IPS-NIHi11 (cell line): ENCODE data around the gene DENND6A.
"Not testable (repeated sequence)": the region's sequence is repeated elsewhere in the genome, so short reads cannot be mapped to it uniquely, and the experiment has no call there.

Experiments
- DNase-seq: peaks from one replicate; pipeline ENCODE4 v3.0.0; 2012; ENCODE audit warnings: mixed read lengths, low spot score

The DENND6A gene

GRCh38 chr3:57692396-57693147, at the start of gene DENND6A:
Gene DENND6A (minus strand): TSS chr3:57693077. CDS start chr3:57693018, 59 bp downstream.
- peak; percentile 98 for DNase-seq

GRCh38 chr3:57740027-57740426, 47.1 kb upstream of the DENND6A start:
- no peak for DNase-seq

GRCh38 chr3:57738391-57738790, 45.5 kb upstream of the DENND6A start:
- no peak for DNase-seq

- no peak for DNase-seq
Measured at GRCh38 chr3:57737840-57738239, 45.0 kb upstream of the DENND6A start.

GRCh38 chr3:57735405-57735804, 42.5 kb upstream of the DENND6A start:
- DNase-seq, result no peak

- DNase-seq, result no peak
Measured at GRCh38 chr3:57733790-57734189, 40.9 kb upstream of the DENND6A start.

GRCh38 chr3:57731311-57731710, 38.4 kb upstream of the DENND6A start:
- no peak for DNase-seq

- no peak for DNase-seq
Measured at GRCh38 chr3:57730682-57731081, 37.8 kb upstream of the DENND6A start.

GRCh38 chr3:57729334-57730045, 36.6 kb upstream of the DENND6A start:
- DNase-seq, result no peak

GRCh38 chr3:57727106-57727505, 34.2 kb upstream of the DENND6A start:
- no peak for DNase-seq

GRCh38 chr3:57726397-57726796, 33.5 kb upstream of the DENND6A start:
- DNase-seq, result no peak

- no peak for DNase-seq
Measured at GRCh38 chr3:57718118-57718517, 25.2 kb upstream of the DENND6A start.

GRCh38 chr3:57717205-57717868, 24.5 kb upstream of the DENND6A start:
- no peak for DNase-seq

- no peak for DNase-seq
Measured at GRCh38 chr3:57715686-57716085, 22.8 kb upstream of the DENND6A start.

- DNase-seq, result no peak
Measured at GRCh38 chr3:57709559-57709958, 16.7 kb upstream of the DENND6A start.

- no peak for DNase-seq
Measured at GRCh38 chr3:57709031-57709430, 16.2 kb upstream of the DENND6A start.

- DNase-seq, result no peak
Measured at GRCh38 chr3:57706462-57706861, 13.6 kb upstream of the DENND6A start.

- DNase-seq, result not testable (repeated sequence)
Measured at GRCh38 chr3:57705351-57705750, 12.5 kb upstream of the DENND6A start.

- DNase-seq, result no peak
Measured at GRCh38 chr3:57701781-57702180, 8.9 kb upstream of the DENND6A start.

- DNase-seq, result no peak
Measured at GRCh38 chr3:57700737-57701136, 7.9 kb upstream of the DENND6A start.

- DNase-seq, result no peak
Measured at GRCh38 chr3:57699591-57699990, 6.7 kb upstream of the DENND6A start.

- DNase-seq, result no peak
Measured at GRCh38 chr3:57696801-57697321, 4.0 kb upstream of the DENND6A start.

- DNase-seq, result no peak
Measured at GRCh38 chr3:57694146-57694545, 1.3 kb upstream of the DENND6A start.
